ENCODE results near the gene KLHL4. TPM values are rescaled to one million over a fixed set of nuclear protein-coding genes. Genes with fewer than 3 reads are reported as not detected.
"Not testable (repeated sequence)": the region's sequence is repeated elsewhere in the genome, so short reads cannot be mapped to it uniquely, and the experiment has no call there.

Gene KLHL4
- under 1 TPM; 0.15 to 0.58 TPM for total RNA-seq

GRCh38 chrX:87517571-87518141, at the start of gene KLHL4:
KLHL4 (plus strand) TSS chrX:87517802; CDS start chrX:87517894, 92 bp downstream.
- Histone ChIP-seq H3K36me3 (no peaks in the 10 kb centered on the region), H3K9me3 (no peaks in the 10 kb centered on the region), H3K4me1 (no peaks in the 10 kb centered on the region), H3K27ac (no peak within 1 kb of the TSS), H3K9ac (ENCODE audit: low read depth in 2 of 2, low read length in 2 of 2) (no peak within 1 kb of the TSS), H3K27me3 (no peaks in the 10 kb centered on the region), H3K4me3 (no peak within 1 kb of the TSS)
- no peak for TF ChIP-seq CTCF (IDR thresholded peaks at IDR 0.05)
- intact Hi-C loops (cut with DNase I) = no loop called here
- DNase-seq = no peak

- Histone ChIP-seq H3K4me3 (no peak overlapping the region), H3K27ac (no peak overlapping the region), H3K9me3 (no peaks in the 10 kb centered on the region), H3K4me1 (no peaks in the 10 kb centered on the region), H3K27me3 (no peaks in the 10 kb centered on the region), H3K36me3 (no peaks in the 10 kb centered on the region), H3K9ac (ENCODE audit: low read depth in 2 of 2, low read length in 2 of 2) (no peak overlapping the region)
- intact Hi-C loops (cut with DNase I) = no loop called here
- no peak for TF ChIP-seq CTCF (IDR thresholded peaks at IDR 0.05)
- DNase-seq = no peak
These were observed 48.7 kb upstream of the KLHL4 start for GRCh38 chrX:87468941-87469340.

GRCh38 chrX:87475793-87476192, 41.8 kb upstream of the KLHL4 start:
- H3K4me1 ChIP-seq = no peaks in the 10 kb centered on the region
- H3K9ac ChIP-seq (ENCODE audit: low read depth in 2 of 2, low read length in 2 of 2) = no peak overlapping the region
- H3K4me3 ChIP-seq = no peak overlapping the region
- no peaks in the 10 kb centered on the region for H3K27me3 ChIP-seq
- intact Hi-C loops (cut with DNase I) = no loop called here
- no peak for TF ChIP-seq CTCF (IDR thresholded peaks at IDR 0.05)
- DNase-seq = no peak
- H3K36me3 ChIP-seq = no peaks in the 10 kb centered on the region
- no peak overlapping the region for H3K27ac ChIP-seq
- H3K9me3 ChIP-seq = no peaks in the 10 kb centered on the region

GRCh38 chrX:87478703-87479102, 38.9 kb upstream of the KLHL4 start:
- H3K27me3 ChIP-seq; intact Hi-C loops (cut with DNase I); DNase-seq; H3K4me1 ChIP-seq; H3K9me3 ChIP-seq; H3K9ac ChIP-seq (ENCODE audit: low read depth in 2 of 2, low read length in 2 of 2); H3K36me3 ChIP-seq; H3K4me3 ChIP-seq; H3K27ac ChIP-seq: not testable (repeated sequence)

- no peak overlapping the region for H3K9ac ChIP-seq (ENCODE audit: low read depth in 2 of 2, low read length in 2 of 2)
- DNase-seq = no peak
- H3K27me3 ChIP-seq = no peaks in the 10 kb centered on the region
- H3K9me3 ChIP-seq = no peaks in the 10 kb centered on the region
- intact Hi-C loops (cut with DNase I) = no loop called here
- H3K4me3 ChIP-seq = no peak overlapping the region
- H3K36me3 ChIP-seq = no peaks in the 10 kb centered on the region
- no peaks in the 10 kb centered on the region for H3K4me1 ChIP-seq
- H3K27ac ChIP-seq = no peak overlapping the region
- TF ChIP-seq CTCF (IDR thresholded peaks at IDR 0.05) = no peak
These were observed 28.5 kb upstream of the KLHL4 start for GRCh38 chrX:87489071-87489470.

GRCh38 chrX:87515836-87516235, 1.8 kb upstream of the KLHL4 start:
- H3K36me3 ChIP-seq = no peaks in the 10 kb centered on the region
- H3K9me3 ChIP-seq = no peaks in the 10 kb centered on the region
- H3K27me3 ChIP-seq = no peaks in the 10 kb centered on the region
- no peak overlapping the region for H3K27ac ChIP-seq
- no peak overlapping the region for H3K9ac ChIP-seq (ENCODE audit: low read depth in 2 of 2, low read length in 2 of 2)
- intact Hi-C loops (cut with DNase I) = no loop called here
- no peak overlapping the region for H3K4me3 ChIP-seq
- TF ChIP-seq CTCF (IDR thresholded peaks at IDR 0.05) = no peak
- DNase-seq = no peak
- H3K4me1 ChIP-seq = no peaks in the 10 kb centered on the region
